Measurements from ENCODE around the gene ENSA.

DNA sequence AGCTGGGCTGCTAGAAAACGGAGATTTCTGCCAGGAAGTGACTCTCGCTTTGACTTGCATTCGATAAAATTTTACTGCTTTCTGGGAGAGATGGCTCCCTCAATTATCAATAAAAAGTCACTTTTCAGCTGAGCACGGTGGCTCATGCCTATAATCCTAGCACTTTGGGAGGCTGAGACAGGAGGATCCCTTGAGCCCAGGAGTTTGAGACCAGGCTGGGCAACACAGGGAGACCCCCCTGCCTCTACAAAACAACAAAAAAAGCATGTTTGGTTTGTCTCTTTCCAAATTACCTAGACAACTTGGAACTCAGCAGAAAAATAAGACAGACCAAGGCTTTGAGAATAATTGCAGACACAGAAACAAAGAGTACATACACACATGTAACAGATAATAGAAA lies 12.9 kb upstream of the ENSA start:
- TF ChIP-seq, protein P1, sequence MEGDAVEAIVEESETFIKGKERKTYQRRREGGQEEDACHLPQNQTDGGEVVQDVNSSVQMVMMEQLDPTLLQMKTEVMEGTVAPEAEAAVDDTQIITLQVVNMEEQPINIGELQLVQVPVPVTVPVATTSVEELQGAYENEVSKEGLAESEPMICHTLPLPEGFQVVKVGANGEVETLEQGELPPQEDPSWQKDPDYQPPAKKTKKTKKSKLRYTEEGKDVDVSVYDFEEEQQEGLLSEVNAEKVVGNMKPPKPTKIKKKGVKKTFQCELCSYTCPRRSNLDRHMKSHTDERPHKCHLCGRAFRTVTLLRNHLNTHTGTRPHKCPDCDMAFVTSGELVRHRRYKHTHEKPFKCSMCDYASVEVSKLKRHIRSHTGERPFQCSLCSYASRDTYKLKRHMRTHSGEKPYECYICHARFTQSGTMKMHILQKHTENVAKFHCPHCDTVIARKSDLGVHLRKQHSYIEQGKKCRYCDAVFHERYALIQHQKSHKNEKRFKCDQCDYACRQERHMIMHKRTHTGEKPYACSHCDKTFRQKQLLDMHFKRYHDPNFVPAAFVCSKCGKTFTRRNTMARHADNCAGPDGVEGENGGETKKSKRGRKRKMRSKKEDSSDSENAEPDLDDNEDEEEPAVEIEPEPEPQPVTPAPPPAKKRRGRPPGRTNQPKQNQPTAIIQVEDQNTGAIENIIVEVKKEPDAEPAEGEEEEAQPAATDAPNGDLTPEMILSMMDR (conservative IDR thresholded peaks at IDR 0.05; ENCODE audit: low read depth in 2 of 2), result no peak
- TF ChIP-seq EZH2 (IDR thresholded peaks at IDR 0.05; ENCODE audit: low read depth, unreplicated experiment) (no peak), POLR2AphosphoS5 (IDR thresholded peaks at IDR 0.05; ENCODE audit: low read depth) (no peak), CREB1 (CRISPR knock-in tag; IDR thresholded peaks at IDR 0.05; ENCODE audit: low read depth) (no peak), JUNB (IDR thresholded peaks at IDR 0.05; ENCODE audit: unreplicated experiment) (no peak), ZNF331 (CRISPR knock-in tag; IDR thresholded peaks at IDR 0.05; ENCODE audit: low read depth) (no peak), EZH2phosphoT487 (IDR thresholded peaks at IDR 0.05; ENCODE audit: unreplicated experiment) (no peak), NANOG (IDR thresholded peaks at IDR 0.05; ENCODE audit: borderline replicate concordance) (no peak)
- TF ChIP-seq, protein P2, sequence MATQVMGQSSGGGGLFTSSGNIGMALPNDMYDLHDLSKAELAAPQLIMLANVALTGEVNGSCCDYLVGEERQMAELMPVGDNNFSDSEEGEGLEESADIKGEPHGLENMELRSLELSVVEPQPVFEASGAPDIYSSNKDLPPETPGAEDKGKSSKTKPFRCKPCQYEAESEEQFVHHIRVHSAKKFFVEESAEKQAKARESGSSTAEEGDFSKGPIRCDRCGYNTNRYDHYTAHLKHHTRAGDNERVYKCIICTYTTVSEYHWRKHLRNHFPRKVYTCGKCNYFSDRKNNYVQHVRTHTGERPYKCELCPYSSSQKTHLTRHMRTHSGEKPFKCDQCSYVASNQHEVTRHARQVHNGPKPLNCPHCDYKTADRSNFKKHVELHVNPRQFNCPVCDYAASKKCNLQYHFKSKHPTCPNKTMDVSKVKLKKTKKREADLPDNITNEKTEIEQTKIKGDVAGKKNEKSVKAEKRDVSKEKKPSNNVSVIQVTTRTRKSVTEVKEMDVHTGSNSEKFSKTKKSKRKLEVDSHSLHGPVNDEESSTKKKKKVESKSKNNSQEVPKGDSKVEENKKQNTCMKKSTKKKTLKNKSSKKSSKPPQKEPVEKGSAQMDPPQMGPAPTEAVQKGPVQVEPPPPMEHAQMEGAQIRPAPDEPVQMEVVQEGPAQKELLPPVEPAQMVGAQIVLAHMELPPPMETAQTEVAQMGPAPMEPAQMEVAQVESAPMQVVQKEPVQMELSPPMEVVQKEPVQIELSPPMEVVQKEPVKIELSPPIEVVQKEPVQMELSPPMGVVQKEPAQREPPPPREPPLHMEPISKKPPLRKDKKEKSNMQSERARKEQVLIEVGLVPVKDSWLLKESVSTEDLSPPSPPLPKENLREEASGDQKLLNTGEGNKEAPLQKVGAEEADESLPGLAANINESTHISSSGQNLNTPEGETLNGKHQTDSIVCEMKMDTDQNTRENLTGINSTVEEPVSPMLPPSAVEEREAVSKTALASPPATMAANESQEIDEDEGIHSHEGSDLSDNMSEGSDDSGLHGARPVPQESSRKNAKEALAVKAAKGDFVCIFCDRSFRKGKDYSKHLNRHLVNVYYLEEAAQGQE (IDR thresholded peaks at IDR 0.05; ENCODE audit: unreplicated experiment), result no peak
- TF ChIP-seq, protein P3, sequence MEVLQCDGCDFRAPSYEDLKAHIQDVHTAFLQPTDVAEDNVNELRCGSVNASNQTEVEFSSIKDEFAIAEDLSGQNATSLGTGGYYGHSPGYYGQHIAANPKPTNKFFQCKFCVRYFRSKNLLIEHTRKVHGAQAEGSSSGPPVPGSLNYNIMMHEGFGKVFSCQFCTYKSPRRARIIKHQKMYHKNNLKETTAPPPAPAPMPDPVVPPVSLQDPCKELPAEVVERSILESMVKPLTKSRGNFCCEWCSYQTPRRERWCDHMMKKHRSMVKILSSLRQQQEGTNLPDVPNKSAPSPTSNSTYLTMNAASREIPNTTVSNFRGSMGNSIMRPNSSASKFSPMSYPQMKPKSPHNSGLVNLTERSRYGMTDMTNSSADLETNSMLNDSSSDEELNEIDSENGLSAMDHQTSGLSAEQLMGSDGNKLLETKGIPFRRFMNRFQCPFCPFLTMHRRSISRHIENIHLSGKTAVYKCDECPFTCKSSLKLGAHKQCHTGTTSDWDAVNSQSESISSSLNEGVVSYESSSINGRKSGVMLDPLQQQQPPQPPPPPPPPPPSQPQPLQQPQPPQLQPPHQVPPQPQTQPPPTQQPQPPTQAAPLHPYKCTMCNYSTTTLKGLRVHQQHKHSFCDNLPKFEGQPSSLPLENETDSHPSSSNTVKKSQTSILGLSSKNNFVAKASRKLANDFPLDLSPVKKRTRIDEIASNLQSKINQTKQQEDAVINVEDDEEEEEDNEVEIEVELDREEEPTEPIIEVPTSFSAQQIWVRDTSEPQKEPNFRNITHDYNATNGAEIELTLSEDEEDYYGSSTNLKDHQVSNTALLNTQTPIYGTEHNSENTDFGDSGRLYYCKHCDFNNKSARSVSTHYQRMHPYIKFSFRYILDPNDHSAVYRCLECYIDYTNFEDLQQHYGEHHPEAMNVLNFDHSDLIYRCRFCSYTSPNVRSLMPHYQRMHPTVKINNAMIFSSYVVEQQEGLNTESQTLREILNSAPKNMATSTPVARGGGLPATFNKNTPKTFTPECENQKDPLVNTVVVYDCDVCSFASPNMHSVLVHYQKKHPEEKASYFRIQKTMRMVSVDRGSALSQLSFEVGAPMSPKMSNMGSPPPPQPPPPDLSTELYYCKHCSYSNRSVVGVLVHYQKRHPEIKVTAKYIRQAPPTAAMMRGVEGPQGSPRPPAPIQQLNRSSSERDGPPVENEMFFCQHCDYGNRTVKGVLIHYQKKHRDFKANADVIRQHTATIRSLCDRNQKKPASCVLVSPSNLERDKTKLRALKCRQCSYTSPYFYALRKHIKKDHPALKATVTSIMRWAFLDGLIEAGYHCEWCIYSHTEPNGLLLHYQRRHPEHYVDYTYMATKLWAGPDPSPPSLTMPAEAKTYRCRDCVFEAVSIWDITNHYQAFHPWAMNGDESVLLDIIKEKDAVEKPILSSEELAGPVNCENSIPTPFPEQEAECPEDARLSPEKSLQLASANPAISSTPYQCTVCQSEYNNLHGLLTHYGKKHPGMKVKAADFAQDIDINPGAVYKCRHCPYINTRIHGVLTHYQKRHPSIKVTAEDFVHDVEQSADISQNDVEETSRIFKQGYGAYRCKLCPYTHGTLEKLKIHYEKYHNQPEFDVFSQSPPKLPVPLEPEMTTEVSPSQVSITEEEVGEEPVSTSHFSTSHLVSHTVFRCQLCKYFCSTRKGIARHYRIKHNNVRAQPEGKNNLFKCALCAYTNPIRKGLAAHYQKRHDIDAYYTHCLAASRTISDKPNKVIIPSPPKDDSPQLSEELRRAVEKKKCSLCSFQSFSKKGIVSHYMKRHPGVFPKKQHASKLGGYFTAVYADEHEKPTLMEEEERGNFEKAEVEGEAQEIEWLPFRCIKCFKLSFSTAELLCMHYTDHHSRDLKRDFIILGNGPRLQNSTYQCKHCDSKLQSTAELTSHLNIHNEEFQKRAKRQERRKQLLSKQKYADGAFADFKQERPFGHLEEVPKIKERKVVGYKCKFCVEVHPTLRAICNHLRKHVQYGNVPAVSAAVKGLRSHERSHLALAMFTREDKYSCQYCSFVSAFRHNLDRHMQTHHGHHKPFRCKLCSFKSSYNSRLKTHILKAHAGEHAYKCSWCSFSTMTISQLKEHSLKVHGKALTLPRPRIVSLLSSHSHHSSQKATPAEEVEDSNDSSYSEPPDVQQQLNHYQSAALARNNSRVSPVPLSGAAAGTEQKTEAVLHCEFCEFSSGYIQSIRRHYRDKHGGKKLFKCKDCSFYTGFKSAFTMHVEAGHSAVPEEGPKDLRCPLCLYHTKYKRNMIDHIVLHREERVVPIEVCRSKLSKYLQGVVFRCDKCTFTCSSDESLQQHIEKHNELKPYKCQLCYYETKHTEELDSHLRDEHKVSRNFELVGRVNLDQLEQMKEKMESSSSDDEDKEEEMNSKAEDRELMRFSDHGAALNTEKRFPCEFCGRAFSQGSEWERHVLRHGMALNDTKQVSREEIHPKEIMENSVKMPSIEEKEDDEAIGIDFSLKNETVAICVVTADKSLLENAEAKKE (CRISPR knock-in tag; IDR thresholded peaks at IDR 0.05), result no peak
- TF ChIP-seq, protein P4, sequence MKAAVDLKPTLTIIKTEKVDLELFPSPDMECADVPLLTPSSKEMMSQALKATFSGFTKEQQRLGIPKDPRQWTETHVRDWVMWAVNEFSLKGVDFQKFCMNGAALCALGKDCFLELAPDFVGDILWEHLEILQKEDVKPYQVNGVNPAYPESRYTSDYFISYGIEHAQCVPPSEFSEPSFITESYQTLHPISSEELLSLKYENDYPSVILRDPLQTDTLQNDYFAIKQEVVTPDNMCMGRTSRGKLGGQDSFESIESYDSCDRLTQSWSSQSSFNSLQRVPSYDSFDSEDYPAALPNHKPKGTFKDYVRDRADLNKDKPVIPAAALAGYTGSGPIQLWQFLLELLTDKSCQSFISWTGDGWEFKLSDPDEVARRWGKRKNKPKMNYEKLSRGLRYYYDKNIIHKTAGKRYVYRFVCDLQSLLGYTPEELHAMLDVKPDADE (IDR thresholded peaks at IDR 0.05), result no peak
